ENCODE data around the gene GTF3C5. TPM values are rescaled to one million over a fixed set of nuclear protein-coding genes. Genes with fewer than 3 reads are reported as not detected.
A peak's percentile ranks its signal among the peaks of the same experiment; 100 is the strongest.

GTF3C5 gene
- total RNA-seq, 1 experiment from 2014 or later = 79.6 TPM

GRCh38 chr9:133074111-133074651 is 43.4 kb downstream of the GTF3C5 start:
- Histone ChIP-seq H3K79me2 (ENCODE audit: low read depth) (no peaks in the 10 kb centered on the region), H3F3A (ENCODE audit: insufficient read depth, low read depth) (peaks cover 6% of the 10 kb centered on the region; the same call in 1 of the 2 replicates), H3K4me3 (no peak overlapping the region), H3K27ac (no peak overlapping the region), H3K36me3 (ENCODE audit: low read depth) (no peaks in the 10 kb centered on the region), H3K4me1 (replicated peaks; ENCODE audit: insufficient read depth) (no peaks in the 10 kb centered on the region), H3K9me3 (ENCODE audit: insufficient read depth, low read depth) (no peaks in the 10 kb centered on the region), H3K9me2 (ENCODE audit: insufficient read depth) (no peaks in the 10 kb centered on the region), H3K27me3 (ENCODE audit: insufficient read depth, low read depth) (peaks cover 37% of the 10 kb centered on the region), H2AFZ (no peak overlapping the region), H4K20me1 (ENCODE audit: insufficient read depth) (no peaks in the 10 kb centered on the region), H3K4me2 (no peak overlapping the region)
- TF ChIP-seq EZH2 (IDR thresholded peaks at IDR 0.05; ENCODE audit: low read depth) (no peak), CTCF (conservative IDR thresholded peaks at IDR 0.05) (no peak)
- POLR2A ChIA-PET (ENCODE audit: unreplicated experiment) = interaction anchor here (0.5 kb wide), 1 partner anchor 50 kb away, joined by 3 read pairs; no protein-coding TSS in a partner anchor
- intact Hi-C loops (cut with micrococcal nuclease; ENCODE audit: unreplicated experiment) = no loop called here
- DNase-seq = no peak
- BruUV-seq (replicated peaks) = no TSS peak
- CTCF ChIA-PET = no interaction called here

GRCh38 chr9:133075925-133076630 is 45.3 kb downstream of the GTF3C5 start:
- Histone ChIP-seq H2AFZ (no peak overlapping the region), H3K4me3 (no peak overlapping the region), H3K79me2 (ENCODE audit: low read depth) (no peaks in the 10 kb centered on the region), H3K27me3 (ENCODE audit: insufficient read depth, low read depth) (peaks cover 53% of the 10 kb centered on the region), H3F3A (ENCODE audit: insufficient read depth, low read depth) (peaks cover 6% of the 10 kb centered on the region; the same call in 1 of the 2 replicates), H3K9me2 (ENCODE audit: insufficient read depth) (no peaks in the 10 kb centered on the region), H3K4me1 (replicated peaks; ENCODE audit: insufficient read depth) (no peaks in the 10 kb centered on the region), H4K20me1 (ENCODE audit: insufficient read depth) (no peaks in the 10 kb centered on the region), H3K9me3 (ENCODE audit: insufficient read depth, low read depth) (no peaks in the 10 kb centered on the region), H3K4me2 (no peak overlapping the region), H3K36me3 (ENCODE audit: low read depth) (no peaks in the 10 kb centered on the region), H3K27ac (no peak overlapping the region)
- TF ChIP-seq CTCF (conservative IDR thresholded peaks at IDR 0.05) (no peak), EZH2 (IDR thresholded peaks at IDR 0.05; ENCODE audit: low read depth) (no peak)
- DNase-seq = peak in 1 of 2 experiments; percentile 43
- no TSS peak for BruUV-seq (replicated peaks)
- ChIA-PET POLR2A (ENCODE audit: unreplicated experiment) (interaction anchor here (0.6 to 0.7 kb wide), 3 partner anchors 12 to 170 kb away, joined by 3 to 8 read pairs (median 4); no protein-coding TSS in a partner anchor), CTCF (no interaction called here)
- intact Hi-C loops (cut with micrococcal nuclease; ENCODE audit: unreplicated experiment) = no loop called here

- Histone ChIP-seq H3K27me3 (ENCODE audit: insufficient read depth, low read depth) (peaks cover 53% of the 10 kb centered on the region), H3K36me3 (ENCODE audit: low read depth) (no peaks in the 10 kb centered on the region), H3K79me2 (ENCODE audit: low read depth) (no peaks in the 10 kb centered on the region), H3K4me2 (no peak overlapping the region), H3F3A (ENCODE audit: insufficient read depth, low read depth) (peaks cover 6% of the 10 kb centered on the region; the same call in 1 of the 2 replicates), H2AFZ (no peak overlapping the region), H4K20me1 (ENCODE audit: insufficient read depth) (no peaks in the 10 kb centered on the region), H3K9me2 (ENCODE audit: insufficient read depth) (no peaks in the 10 kb centered on the region), H3K4me3 (no peak overlapping the region), H3K4me1 (replicated peaks; ENCODE audit: insufficient read depth) (no peaks in the 10 kb centered on the region), H3K27ac (no peak overlapping the region), H3K9me3 (ENCODE audit: insufficient read depth, low read depth) (no peaks in the 10 kb centered on the region)
- no peak for DNase-seq
- CTCF ChIA-PET = no interaction called here
- TF ChIP-seq EZH2 (IDR thresholded peaks at IDR 0.05; ENCODE audit: low read depth) = no peak
- TF ChIP-seq CTCF (conservative IDR thresholded peaks at IDR 0.05) = no peak
- BruUV-seq (replicated peaks) = no TSS peak
- intact Hi-C loops (cut with micrococcal nuclease; ENCODE audit: unreplicated experiment) = no loop called here
- POLR2A ChIA-PET (ENCODE audit: unreplicated experiment) = interaction anchor here (0.6 kb wide), 1 partner anchor 13 kb away, joined by 8 read pairs; no protein-coding TSS in a partner anchor
Measured at GRCh38 chr9:133076691-133077090, 45.9 kb downstream of the GTF3C5 start.

All from PC-9 (cell line).